ENCODE data around the gene LAMP5.

- TF ChIP-seq CTCF (IDR thresholded peaks at IDR 0.05) (no peak), POLR2A (IDR thresholded peaks at IDR 0.05) (no peak)
These were observed 5.7 kb downstream of the LAMP5 start for GRCh38 chr20:9520086-9520485.

All from gastroesophageal sphincter (tissue), 3 donors.